ES-I3 (cell line): ENCODE results near the gene APBB2.
"Not testable (repeated sequence)": the region's sequence is repeated elsewhere in the genome, so short reads cannot be mapped to it uniquely, and the experiment has no call there.

Experiments used
- H3K36me3 ChIP-seq: 2 replicates; pipeline ENCODE4 v1.6.1; 2013; ENCODE audit warnings: mild to moderate bottlenecking, low read length, control low read depth, moderate library complexity; ENCODE audit not compliant: insufficient read depth
- H3K4me1 ChIP-seq: 2 replicates; pipeline ENCODE4 v1.6.1; 2013; ENCODE audit warnings: mild to moderate bottlenecking, control low read depth, low read length; ENCODE audit not compliant: insufficient read depth
- H3K9ac ChIP-seq: 2 replicates; pipeline ENCODE4 v1.6.1; 2013; ENCODE audit warnings: low read depth, mild to moderate bottlenecking, low read length, moderate library complexity
- H3K9me3 ChIP-seq: 2 replicates; pipeline ENCODE4 v1.6.1; 2013; ENCODE audit warnings: mild to moderate bottlenecking, low read length, moderate library complexity; ENCODE audit not compliant: control insufficient read depth, insufficient read depth

APBB2 gene

DNA sequence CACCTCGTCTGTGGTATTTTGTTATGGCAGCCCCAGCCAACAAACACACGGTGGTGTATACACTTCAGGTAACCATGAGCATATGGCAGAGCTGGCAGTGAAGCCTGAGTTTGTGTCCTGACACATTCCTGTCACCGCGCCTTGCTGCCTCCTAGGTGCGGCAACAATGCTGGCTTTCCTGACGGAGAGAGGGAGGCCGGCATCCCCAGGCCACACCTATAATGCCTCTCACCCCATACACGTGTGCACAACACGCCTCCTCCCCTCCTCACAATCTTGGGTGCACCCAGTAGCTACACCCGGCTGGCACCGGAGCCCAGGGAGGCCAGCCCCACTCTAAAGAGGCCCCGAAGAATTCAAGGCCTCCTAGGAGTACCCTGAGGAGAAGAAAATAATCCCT lies 306.0 kb downstream of the APBB2 start:
- peaks cover 5% of the 10 kb centered on the region; the same call in 1 of the 2 replicates for H3K4me1 ChIP-seq
- no peaks in the 10 kb centered on the region for H3K36me3 ChIP-seq
- 0 out of 2 replicates have a peak overlapping the region, but pooled peaks have one; percentile 4 for H3K9ac ChIP-seq
- H3K9me3 ChIP-seq, result no peaks in the 10 kb centered on the region

DNA sequence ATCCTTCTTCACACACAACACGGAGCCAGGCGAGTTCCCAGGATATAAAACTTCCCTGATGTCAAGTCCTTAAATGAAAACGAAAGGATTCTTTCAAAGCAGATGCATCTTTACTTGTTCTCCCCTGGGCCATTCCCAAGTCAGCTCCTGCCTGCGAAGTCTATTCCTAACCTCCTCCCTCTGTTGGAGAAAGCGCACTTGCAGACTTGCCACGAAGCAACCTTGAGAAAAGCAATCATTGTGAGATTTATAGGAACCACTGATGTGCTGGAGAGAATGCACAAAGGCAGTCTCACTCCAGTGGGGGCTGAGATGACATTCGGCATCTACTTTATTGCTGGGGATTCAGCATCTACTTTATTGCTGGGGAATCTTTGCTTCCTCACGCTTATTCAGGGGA lies 308.9 kb downstream of the APBB2 start:
- H3K9me3 ChIP-seq, result no peaks in the 10 kb centered on the region
- H3K9ac ChIP-seq, result no peak overlapping the region
- no peaks in the 10 kb centered on the region for H3K36me3 ChIP-seq
- H3K4me1 ChIP-seq, result peaks cover 12% of the 10 kb centered on the region; the same call in 1 of the 2 replicates

DNA sequence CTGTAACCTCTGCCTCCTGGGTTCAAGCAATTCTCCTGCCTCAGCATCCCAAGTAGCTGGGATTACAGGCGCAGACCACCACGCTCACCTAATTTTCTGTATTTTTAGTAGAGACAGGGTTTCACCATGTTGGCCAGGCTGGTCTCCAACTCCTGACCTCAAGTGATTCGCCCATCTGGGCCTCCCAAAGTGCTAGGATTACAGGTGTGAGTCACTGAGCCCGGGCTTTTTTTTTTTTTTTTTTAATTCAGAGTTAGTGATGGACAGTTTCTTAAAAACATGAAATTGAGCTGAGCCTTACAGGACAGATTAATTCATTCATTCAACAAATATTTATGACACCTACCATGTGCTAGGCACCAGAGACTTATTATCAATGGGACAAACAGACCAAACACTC lies 313.8 kb downstream of the APBB2 start:
- not testable (repeated sequence) for H3K4me1 ChIP-seq, H3K9ac ChIP-seq, H3K9me3 ChIP-seq, H3K36me3 ChIP-seq

DNA sequence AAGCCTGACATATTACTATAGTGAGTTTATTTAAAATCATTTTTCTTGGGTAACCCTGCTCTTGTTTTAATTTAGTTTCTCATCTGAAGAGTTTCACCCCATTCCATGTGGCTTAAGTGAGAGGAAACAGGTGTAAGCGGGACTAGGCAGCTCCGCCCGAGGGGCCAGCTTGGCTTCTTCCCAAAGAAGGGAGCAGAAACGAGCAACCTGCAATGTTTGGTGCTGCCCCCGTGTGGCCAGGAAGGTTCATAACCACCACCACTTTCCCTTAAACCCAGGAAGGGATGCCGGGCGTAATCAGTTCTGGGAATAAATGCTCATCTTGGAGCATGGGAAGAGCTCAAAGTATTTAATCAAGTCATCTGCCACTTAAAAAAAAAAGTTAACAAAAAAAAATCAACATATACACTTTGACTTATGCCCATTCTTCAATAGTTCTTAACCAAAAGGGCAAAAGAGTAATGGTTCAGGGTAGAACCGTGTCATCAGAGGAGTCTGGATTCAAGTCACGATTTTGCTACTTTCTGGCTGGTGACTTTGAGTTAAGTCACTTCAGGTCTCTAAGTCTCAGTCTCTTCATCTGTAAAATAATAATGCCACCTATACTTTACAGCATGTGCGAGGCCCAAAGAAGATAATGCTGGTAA lies 316.7 kb downstream of the APBB2 start:
- no peaks in the 10 kb centered on the region for H3K9me3 ChIP-seq
- no peaks in the 10 kb centered on the region; the same call in 1 of the 2 replicates for H3K36me3 ChIP-seq
- H3K9ac ChIP-seq, result peak overlapping the region; percentile 2; the same call in 1 of the 2 replicates
- peaks cover 7% of the 10 kb centered on the region; the same call in 1 of the 2 replicates for H3K4me1 ChIP-seq

DNA sequence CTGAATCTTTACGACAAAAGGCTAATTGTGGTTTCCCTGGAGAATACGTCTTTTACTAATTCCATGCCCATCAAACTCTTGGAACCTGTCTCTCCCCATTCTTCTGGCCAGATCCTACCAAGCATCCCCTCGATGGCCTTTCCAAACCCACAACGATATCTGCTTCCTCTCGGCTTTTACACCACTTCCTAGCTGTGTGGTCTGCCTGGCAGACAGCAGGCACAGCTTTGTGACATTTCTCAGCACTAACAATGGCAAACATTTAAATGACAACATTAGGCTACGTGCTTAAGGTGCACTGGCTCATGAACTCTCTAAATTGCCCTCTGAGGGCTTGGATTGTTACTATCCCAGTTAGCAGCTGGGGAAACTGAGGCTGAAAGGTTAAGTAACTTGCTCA lies 323.6 kb downstream of the APBB2 start:
- no peak overlapping the region for H3K9ac ChIP-seq
- no peaks in the 10 kb centered on the region for H3K4me1 ChIP-seq
- no peaks in the 10 kb centered on the region for H3K9me3 ChIP-seq
- peaks cover 4% of the 10 kb centered on the region; the same call in 1 of the 2 replicates for H3K36me3 ChIP-seq

DNA sequence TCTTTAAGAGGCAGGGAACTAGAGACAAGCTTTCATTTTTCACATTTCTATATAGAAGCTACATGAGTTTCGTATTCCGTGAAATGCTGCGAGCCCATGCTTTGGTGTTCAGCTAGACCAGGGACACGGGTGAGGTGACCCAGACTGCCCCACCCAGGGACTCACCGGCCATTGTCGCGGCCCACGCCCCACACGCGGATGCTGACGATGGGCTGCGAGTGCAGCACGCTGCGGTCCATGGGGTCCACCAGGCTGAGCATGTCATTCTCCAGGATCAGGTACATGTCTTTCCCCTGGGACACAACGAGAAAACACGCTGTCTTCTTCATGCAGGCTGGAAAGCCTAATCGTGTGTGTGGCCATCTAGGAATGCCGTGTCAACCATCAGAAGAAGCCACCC lies 324.1 kb downstream of the APBB2 start:
- Histone ChIP-seq H3K4me1 (no peaks in the 10 kb centered on the region), H3K9me3 (no peaks in the 10 kb centered on the region), H3K36me3 (peaks cover 4% of the 10 kb centered on the region; the same call in 1 of the 2 replicates), H3K9ac (no peak overlapping the region)

DNA sequence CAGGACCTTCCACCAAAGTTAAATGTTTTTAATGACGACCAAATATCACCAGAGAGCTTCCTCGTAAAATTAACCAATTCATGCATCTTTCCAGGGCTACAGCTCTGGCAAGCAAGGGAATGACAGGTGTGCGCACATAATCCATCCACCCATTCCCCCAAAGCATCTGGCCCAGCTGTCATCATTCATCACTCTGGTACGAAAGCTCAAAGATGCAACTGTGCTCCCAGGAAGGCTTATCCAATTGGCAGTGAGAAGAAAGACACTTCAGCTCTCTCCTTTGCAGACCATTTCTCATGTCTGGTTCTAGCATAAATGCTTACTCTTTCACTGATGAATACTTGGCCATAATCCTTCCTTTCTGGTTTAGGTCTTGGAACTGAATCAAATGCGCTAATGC lies 325.4 kb downstream of the APBB2 start:
- H3K36me3 ChIP-seq, result peaks cover 4% of the 10 kb centered on the region; the same call in 1 of the 2 replicates
- no peaks in the 10 kb centered on the region for H3K9me3 ChIP-seq
- H3K9ac ChIP-seq, result no peak overlapping the region
- no peaks in the 10 kb centered on the region for H3K4me1 ChIP-seq

DNA sequence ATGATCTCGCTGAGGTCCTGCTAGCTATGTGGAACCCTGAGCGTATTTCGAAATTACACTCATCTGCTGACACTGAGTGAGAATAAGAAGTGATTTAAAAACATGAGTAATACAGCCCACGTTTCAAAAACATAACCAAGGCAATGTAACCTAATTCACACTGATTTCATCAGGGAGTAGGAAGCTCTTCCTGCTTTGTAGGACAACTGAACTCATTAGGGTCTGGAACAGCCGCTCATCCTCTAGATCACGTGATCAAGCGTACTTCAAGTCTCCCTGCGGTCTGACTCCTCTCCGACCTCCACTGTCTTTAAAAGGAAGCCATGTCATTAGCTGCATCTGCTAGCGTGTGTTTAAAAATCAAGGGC lies 326.6 kb downstream of the APBB2 start:
- Histone ChIP-seq H3K36me3 (peaks cover 4% of the 10 kb centered on the region; the same call in 1 of the 2 replicates), H3K9ac (no peak overlapping the region), H3K9me3 (no peaks in the 10 kb centered on the region), H3K4me1 (no peaks in the 10 kb centered on the region)

DNA sequence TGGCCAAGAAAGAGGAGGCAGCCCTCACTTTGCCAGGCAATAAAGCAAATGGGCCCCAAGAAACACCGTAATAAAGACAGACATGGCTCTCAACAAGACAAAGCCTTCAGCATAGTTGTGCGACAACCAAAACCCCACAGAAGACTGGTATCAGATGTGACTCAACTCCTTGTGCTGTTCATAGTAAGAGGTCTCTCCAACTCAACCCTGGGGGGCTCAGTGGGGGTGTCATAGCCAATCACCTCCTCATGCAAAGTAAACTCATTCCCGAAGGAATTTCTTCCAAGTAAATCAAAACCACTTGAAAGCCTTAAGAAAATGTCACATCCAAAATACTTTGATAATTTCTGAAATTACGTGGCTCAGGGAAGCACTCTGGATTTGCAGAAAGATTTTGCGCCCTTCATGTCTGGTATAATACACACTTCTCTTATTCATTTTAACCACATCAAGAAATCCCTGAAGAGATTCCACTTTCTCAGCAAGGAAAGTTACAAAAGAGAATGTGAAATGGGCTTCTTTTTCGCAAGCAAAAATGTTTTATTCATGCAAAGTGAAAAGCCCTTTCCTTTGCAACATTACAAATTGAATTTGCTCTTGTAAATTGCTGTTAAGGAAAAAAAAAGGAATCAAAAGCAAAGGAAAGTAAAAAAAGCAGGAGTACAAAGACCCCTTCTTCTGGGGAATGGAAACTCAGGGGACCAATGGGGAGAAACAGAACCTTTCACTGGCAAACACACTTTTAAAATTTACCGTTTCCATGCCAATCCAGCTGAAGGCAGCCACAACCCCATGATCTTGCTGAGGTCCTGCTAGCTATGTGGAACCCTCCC lies 327.2 kb downstream of the APBB2 start:
- H3K4me1 ChIP-seq, result no peaks in the 10 kb centered on the region
- peaks cover 4% of the 10 kb centered on the region; the same call in 1 of the 2 replicates for H3K36me3 ChIP-seq
- no peak overlapping the region for H3K9ac ChIP-seq
- H3K9me3 ChIP-seq, result no peaks in the 10 kb centered on the region

DNA sequence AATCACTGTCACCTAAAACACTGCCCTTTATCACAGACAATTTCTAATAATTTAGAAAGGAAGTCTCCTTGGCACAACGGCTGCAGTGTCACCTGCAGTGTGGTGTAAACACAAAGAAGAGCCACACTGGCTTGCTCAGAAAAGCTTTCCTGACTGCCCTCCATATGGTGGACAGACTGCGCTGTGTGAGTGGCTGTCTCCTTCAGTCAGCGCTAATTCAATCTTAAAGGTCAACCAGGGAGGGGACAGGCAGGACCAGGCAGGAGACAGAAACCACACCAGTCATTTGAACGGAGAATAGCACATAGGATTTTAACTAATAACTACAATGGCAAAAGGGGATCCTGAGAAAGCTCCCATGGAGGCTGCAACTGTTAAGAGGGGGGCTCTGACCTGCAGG lies 332.5 kb downstream of the APBB2 start:
- H3K9me3 ChIP-seq, result no peaks in the 10 kb centered on the region
- no peaks in the 10 kb centered on the region for H3K4me1 ChIP-seq
- H3K36me3 ChIP-seq, result no peaks in the 10 kb centered on the region; the same call in 1 of the 2 replicates
- H3K9ac ChIP-seq, result no peak overlapping the region

DNA sequence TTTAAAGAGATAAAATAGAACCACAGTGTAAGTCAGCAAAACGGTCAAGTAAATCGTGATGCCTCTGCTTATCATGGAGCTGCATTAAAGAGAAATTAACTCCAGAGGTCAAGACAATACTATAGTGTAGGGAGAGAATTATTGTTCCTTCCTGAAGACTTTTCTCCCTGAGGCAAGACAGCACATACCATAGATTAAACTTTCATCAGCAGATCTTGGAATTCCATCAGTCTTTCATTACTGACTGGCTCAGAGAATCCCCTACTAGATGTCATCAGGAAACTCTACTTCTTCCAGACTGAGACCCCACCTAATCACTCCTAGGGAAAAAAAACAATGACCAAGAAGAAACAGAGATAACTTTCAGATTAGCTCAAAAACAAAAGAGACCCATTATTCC lies 333.2 kb downstream of the APBB2 start:
- Histone ChIP-seq H3K4me1 (no peaks in the 10 kb centered on the region), H3K9me3 (no peaks in the 10 kb centered on the region), H3K36me3 (no peaks in the 10 kb centered on the region; the same call in 1 of the 2 replicates), H3K9ac (no peak overlapping the region)

DNA sequence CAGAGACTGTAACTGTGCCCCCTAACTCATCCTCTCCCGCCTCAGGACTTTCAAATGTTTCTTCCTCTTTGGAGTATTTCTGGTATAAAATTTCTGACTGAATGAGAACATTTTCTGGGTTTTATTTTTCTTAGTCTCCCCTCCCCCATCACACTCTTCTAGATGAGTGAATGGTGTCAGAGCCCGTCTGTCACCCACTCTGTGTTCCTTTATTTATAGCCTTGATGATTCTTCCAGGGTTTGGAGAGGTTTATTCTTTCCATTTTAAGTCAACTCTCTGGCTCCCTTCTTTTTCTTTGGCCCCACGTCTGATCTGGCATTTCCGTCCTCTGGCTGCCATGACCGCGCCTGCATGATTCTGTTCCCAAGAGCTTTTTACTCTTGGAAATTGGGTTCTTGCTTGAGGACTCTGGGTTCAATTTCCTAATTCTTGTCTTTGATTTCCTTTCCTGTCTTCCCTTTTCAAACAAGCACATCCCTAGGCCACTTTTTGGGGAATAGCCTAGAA lies 335.7 kb downstream of the APBB2 start:
- Histone ChIP-seq H3K36me3 (no peaks in the 10 kb centered on the region; the same call in 1 of the 2 replicates), H3K9me3 (no peaks in the 10 kb centered on the region), H3K9ac (no peak overlapping the region), H3K4me1 (peaks cover 9% of the 10 kb centered on the region)

DNA sequence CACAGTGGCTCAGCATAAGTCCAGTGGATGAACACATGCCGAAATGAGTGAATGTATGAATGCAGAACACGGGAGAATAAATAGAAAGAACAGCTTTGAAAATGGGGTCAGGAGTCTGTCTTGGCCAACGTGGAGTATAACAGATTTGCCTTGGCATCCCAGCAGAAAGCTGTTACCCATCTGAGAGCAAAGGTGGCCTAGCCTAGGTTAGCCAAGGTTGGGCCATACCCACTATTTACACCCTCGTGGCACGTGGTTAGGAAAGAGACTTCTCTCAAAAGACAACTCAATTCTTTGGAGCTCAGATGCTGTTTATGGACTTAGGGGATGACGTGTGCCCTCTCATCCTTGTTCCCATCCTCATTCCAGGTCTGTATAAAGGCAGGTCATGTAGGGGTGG lies 337.3 kb downstream of the APBB2 start:
- Histone ChIP-seq H3K36me3 (no peaks in the 10 kb centered on the region), H3K9ac (no peak overlapping the region), H3K4me1 (peaks cover 9% of the 10 kb centered on the region), H3K9me3 (no peaks in the 10 kb centered on the region)

DNA sequence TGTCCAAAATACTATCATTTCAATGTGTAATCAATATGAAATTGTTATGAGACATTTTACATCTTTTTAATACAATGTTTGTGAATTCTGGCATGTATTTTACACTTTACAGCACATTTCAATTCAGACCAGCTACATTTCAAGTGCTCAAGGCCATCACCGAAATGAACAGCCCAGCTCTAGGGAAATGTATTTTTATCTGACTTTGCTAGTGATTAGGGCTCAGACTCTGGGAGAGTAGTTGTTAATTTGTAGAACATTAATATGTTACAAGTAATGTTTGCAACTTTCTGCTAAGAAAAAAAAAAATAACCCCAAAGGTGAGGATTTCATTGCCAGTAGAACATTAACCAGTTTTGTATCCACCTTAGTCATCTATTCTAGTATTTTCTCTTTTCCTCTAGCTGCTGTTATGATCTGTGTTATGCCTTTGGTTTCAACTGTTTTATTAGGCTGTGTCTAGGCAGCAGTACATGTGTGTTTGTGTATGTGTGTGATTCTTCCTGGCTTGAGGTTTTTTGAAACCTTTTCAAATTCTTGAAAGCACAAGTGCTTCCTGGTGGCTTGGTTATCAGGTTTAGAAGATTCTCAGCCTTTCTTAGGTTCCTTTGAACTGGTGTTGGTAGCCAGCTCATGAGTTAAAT lies 338.7 kb downstream of the APBB2 start:
- Histone ChIP-seq H3K36me3 (no peaks in the 10 kb centered on the region), H3K4me1 (peaks cover 9% of the 10 kb centered on the region), H3K9me3 (no peaks in the 10 kb centered on the region), H3K9ac (no peak overlapping the region)
